HL-60 (cell line): ENCODE data around the gene PIWIL4.

ENCODE experiments used
- DNase-seq, 2 experiments: peaks; one replicate each; pipeline ENCODE4 v3.0.0-alpha.2; 2010 to 2020; ENCODE audit warnings: low read depth in 1 of 2, low spot score in 1 of 2
- H3K27ac ChIP-seq: fragments of 250-450 bp; sonication (Bioruptor Pico); replicated peaks from 2 replicates; pipeline ENCODE4 v1.5.1; 2020; ENCODE audit warnings: mild to moderate bottlenecking, moderate library complexity
- H3K27me3 ChIP-seq: fragments of 250-450 bp; sonication (Bioruptor Pico); 2 replicates; pipeline ENCODE4 v1.5.1; 2021; ENCODE audit warnings: mild to moderate bottlenecking, moderate library complexity; ENCODE audit not compliant: insufficient read depth, poor library complexity, severe bottlenecking
- H3K4me3 ChIP-seq: replicated peaks from 2 replicates; pipeline ENCODE4 v1.5.1; 2011; ENCODE audit warnings: mild to moderate bottlenecking, control low read depth, low read length; ENCODE audit not compliant: insufficient read depth
- CTCF ChIP-seq: IDR thresholded peaks from one replicate; pipeline ENCODE4 v1.5.1; 2011; ENCODE audit warnings: low read length, control low read depth, inconsistent platforms; ENCODE audit not compliant: insufficient read depth
- GABPA ChIP-seq: IDR thresholded peaks from 2 replicates; pipeline ENCODE4 v1.6.1; 2012; ENCODE audit warnings: low read depth
- POLR2AphosphoS5 ChIP-seq: IDR thresholded peaks from 2 replicates; pipeline ENCODE4 v1.6.1; 2012; ENCODE audit warnings: low read depth
- REST ChIP-seq: IDR thresholded peaks from 2 replicates; pipeline ENCODE4 v1.6.1; 2012; ENCODE audit warnings: low read depth; ENCODE audit not compliant: insufficient replicate concordance
- SPI1 ChIP-seq: IDR thresholded peaks from 2 replicates; pipeline ENCODE4 v1.6.1; 2012; ENCODE audit warnings: low read depth, mild to moderate bottlenecking, borderline replicate concordance

Gene PIWIL4

GRCh38 chr11:94654201-94654600 is 87.0 kb downstream of the PIWIL4 start:
- TF ChIP-seq GABPA (no peak), POLR2AphosphoS5 (no peak), CTCF (no peak), SPI1 (no peak), REST (no peak)
- no peak for DNase-seq
- H3K4me3 ChIP-seq = no peak overlapping the region
- H3K27ac ChIP-seq = no peak overlapping the region
- H3K27me3 ChIP-seq = no peaks in the 10 kb centered on the region

- TF ChIP-seq POLR2AphosphoS5 (no peak), REST (no peak), GABPA (no peak), CTCF (no peak), SPI1 (no peak)
- H3K27me3 ChIP-seq = no peaks in the 10 kb centered on the region
- H3K27ac ChIP-seq = no peak overlapping the region
- no peak for DNase-seq
- no peak overlapping the region for H3K4me3 ChIP-seq
Observed at GRCh38 chr11:94655291-94655690, 88.1 kb downstream of the PIWIL4 start.

GRCh38 chr11:94655956-94656355 is 88.8 kb downstream of the PIWIL4 start:
- H3K27me3 ChIP-seq = no peaks in the 10 kb centered on the region
- DNase-seq = no peak
- no peak for TF ChIP-seq POLR2AphosphoS5
- TF ChIP-seq REST = no peak
- no peak for TF ChIP-seq SPI1
- TF ChIP-seq CTCF = no peak
- H3K4me3 ChIP-seq = no peak overlapping the region
- H3K27ac ChIP-seq = no peak overlapping the region
